Measurements from ENCODE around the gene EFNA5. TPM values are rescaled to one million over a fixed set of nuclear protein-coding genes. Genes with fewer than 3 reads are reported as not detected.

The EFNA5 gene
- total and polyA plus RNA-seq, 2 of the 8 experiments (the other 6 are each of a cell fraction or from before 2014, with no cell fraction given) = 9.6 to 21.8 TPM

- H3K79me2 ChIP-seq (ENCODE audit: control insufficient read depth in 1 of 2, insufficient read depth in 2 of 2, low read length in 2 of 2) = no peaks in the 10 kb centered on the region
- H3K4me3 ChIP-seq (ENCODE audit: extremely low read depth in 1 of 4, insufficient read depth in 2 of 4, low read depth in 3 of 4, low read length in 4 of 4) = no peak overlapping the region
- H3K14ac ChIP-seq (ENCODE audit: insufficient read length) = no peak overlapping the region
- no peak overlapping the region for H3K9ac ChIP-seq (replicated peaks in 1 of 4; ENCODE audit: extremely low read depth in 1 of 4, low read depth in 3 of 4, low read length in 3 of 4)
- no peak overlapping the region for H2BK15ac ChIP-seq (ENCODE audit: low read length)
- no peaks in the 10 kb centered on the region; the same call in 1 of the 2 replicates for H3K23me2 ChIP-seq (ENCODE audit: low read depth, low read length)
- H2BK12ac ChIP-seq (ENCODE audit: low read depth, low read length) = no peak overlapping the region
- no peak overlapping the region for H4K5ac ChIP-seq (ENCODE audit: insufficient read length, low read depth, low read length)
- H3K36me3 ChIP-seq (ENCODE audit: control insufficient read depth in 2 of 4, insufficient read depth in 4 of 4, low read length in 3 of 4) = no peaks in the 10 kb centered on the region
- no peaks in the 10 kb centered on the region for H3K9me3 ChIP-seq (ENCODE audit: insufficient read depth in 2 of 2, low read depth in 1 of 2, low read length in 1 of 2)
- no peak overlapping the region; a peak in 1 of 4 replicates for H3K4me2 ChIP-seq (ENCODE audit: insufficient read depth in 1 of 2, low read depth in 2 of 2, low read length in 2 of 2)
- no peak overlapping the region for H2AK5ac ChIP-seq (ENCODE audit: low read depth, low read length)
- DNase-seq (ENCODE audit: low read depth in 1 of 2, low spot score in 2 of 2) (no peak), FAIRE-seq (no peak)
- 50% methylated on average over 5 of the region's 5 CpGs; no CpG with 5 or more reads in 1 of the 2 experiments for whole genome bisulfite sequencing, 2 experiments (ENCODE audit: extremely low coverage in 1 of 2, insufficient coverage in 1 of 2, insufficient read length in 1 of 2, insufficient replicate concordance in 2 of 2, low coverage in 1 of 2, low lambda C conversion rate in 2 of 2, missing lambda C conversion rate in 1 of 2)
- no peaks in the 10 kb centered on the region; a peak in 1 of 7 replicates for H3K27me3 ChIP-seq (replicated peaks in 1 of 4; ENCODE audit: control insufficient read depth in 3 of 4, extremely low read depth in 1 of 4, insufficient read depth in 3 of 4, low read length in 3 of 4)
- no peaks in the 10 kb centered on the region for H4K20me1 ChIP-seq (replicated peaks in 1 of 2; ENCODE audit: control insufficient read depth in 1 of 2, insufficient read depth in 2 of 2, low read length in 2 of 2)
- no peaks in the 10 kb centered on the region; the same call in 1 of the 2 replicates for H3K79me1 ChIP-seq (ENCODE audit: low read depth, low read length)
- no peak overlapping the region for H4K8ac ChIP-seq (ENCODE audit: extremely low read depth, insufficient read depth, low read length)
- POLR2A ChIA-PET (ENCODE audit: partially characterized antibody) = no interaction called here
- no peak overlapping the region for H3K4ac ChIP-seq (replicated peaks; ENCODE audit: insufficient read length, low read depth, low read length)
- no peak overlapping the region for H2BK120ac ChIP-seq (replicated peaks; ENCODE audit: low read depth, low read length)
- H2AFZ ChIP-seq (ENCODE audit: low read length) = no peak overlapping the region
- CTCF ChIA-PET (ENCODE audit: partially characterized antibody) = no interaction called here
- H2BK5ac ChIP-seq (ENCODE audit: low read depth, low read length) = no peak overlapping the region
- H3K18ac ChIP-seq (ENCODE audit: extremely low read depth, low read length) = no peak overlapping the region
- H2BK20ac ChIP-seq (ENCODE audit: low read length) = no peak overlapping the region
- H4K91ac ChIP-seq (replicated peaks; ENCODE audit: insufficient read length, low read length) = no peak overlapping the region
- peaks cover 0 to 9% (median 3%) of the 10 kb centered on the region in 4 experiments; a peak in 3 of 7 replicates for H3K4me1 ChIP-seq (replicated peaks in 1 of 4; ENCODE audit: control insufficient read depth in 3 of 4, insufficient read depth in 4 of 4, low read length in 3 of 4)
- no peak overlapping the region for H3K23ac ChIP-seq (ENCODE audit: insufficient read length)
- H3K56ac ChIP-seq (replicated peaks; ENCODE audit: insufficient read length, low read depth, low read length) = no peak overlapping the region
- H3K27ac ChIP-seq (ENCODE audit: low read depth, low read length) = no peak overlapping the region
- TF ChIP-seq TEAD4 (IDR thresholded peaks at IDR 0.05; ENCODE audit: low read depth, low read length) (no peak), GTF2F1 (IDR thresholded peaks at IDR 0.05; ENCODE audit: borderline replicate concordance, low read depth, low read length) (no peak), USF2 (IDR thresholded peaks at IDR 0.05; ENCODE audit: low read length) (no peak), SAP30 (IDR thresholded peaks at IDR 0.05; ENCODE audit: insufficient read depth, insufficient replicate concordance, low read length) (no peak), RFX5 (IDR thresholded peaks at IDR 0.05; ENCODE audit: borderline replicate concordance, low read depth, low read length) (no peak), CTBP2 (IDR thresholded peaks at IDR 0.05; ENCODE audit: borderline replicate concordance, insufficient read depth, insufficient read length, low read length) (no peak), POLR2A (IDR thresholded peaks at IDR 0.05; ENCODE audit: control extremely low read depth in 1 of 2, low read depth in 2 of 2, low read length in 2 of 2) (no peak), SIRT6 (IDR thresholded peaks at IDR 0.05; ENCODE audit: low read length) (no peak), CBX5 (IDR thresholded peaks at IDR 0.05; ENCODE audit: low read depth, low read length) (no peak), ZNF274 (IDR thresholded peaks at IDR 0.05; ENCODE audit: borderline replicate concordance, extremely low read depth, low read length) (no peak), KDM4A (IDR thresholded peaks at IDR 0.05; ENCODE audit: low read depth, low read length, severe bottlenecking) (no peak)
Measured at GRCh38 chr5:107395632-107396350, 274.9 kb downstream of the EFNA5 start.

Measured in H1 (cell line).